K562 (cell line): ENCODE results near the gene DAO. TPM values are rescaled to one million over a fixed set of nuclear protein-coding genes. Genes with fewer than 3 reads are reported as not detected.

Experiments
- ATAC-seq: fragments of 200-7000 bp; cut with Tn5 transposase; 3 replicates; pipeline ENCODE4 v1.9.1; 2020; ENCODE audit warnings: moderate library complexity
- BruUV-seq: library from RNA; stranded (reverse); fragments of 400-500 nt; replicated peaks from 2 replicates; lab custom pipeline; 2021; lab: Mats Ljungman, UMichigan
- CTCF ChIA-PET: fragments of 300-600 bp; formaldehyde crosslinking; extraction: SDS; loops from one replicate; lab custom pipeline; 2021; ENCODE audit warnings: low intra/inter-chr PET ratio; lab: Yijun Ruan, JAX
- POLR2A ChIA-PET: fragments of 300-600, 350-650 bp; sonication (Branson Sonifier 250); formaldehyde crosslinking; extraction: SDS; loops from one replicate; lab custom pipeline; 2021; ENCODE audit warnings: antibody characterized with exemption, inconsistent platforms; lab: Yijun Ruan, JAX
- DNase-seq, 4 experiments: peaks; one replicate each; pipeline versions ENCODE4 v3.0.0 to v3.0.0-alpha.2; 2011 to 2018; ENCODE audit warnings: low spot score in 3 of 4, mixed read lengths in 3 of 4; ENCODE audit errors: extremely low read depth in 1 of 4
- FAIRE-seq: peaks from 2 replicates; lab custom pipeline; 2011; peaks lifted over from hg19 to GRCh38; lab: Jason Lieb, UNC
- H2AFZ ChIP-seq: 2 replicates; pipeline ENCODE4 v1.6.0; 2011; ENCODE audit warnings: low read depth, low read length, control low read depth, inconsistent platforms
- H3K27ac ChIP-seq: fragments of 200-600 bp; 3 replicates; pipeline ENCODE4 v1.8.0; 2011; ENCODE audit warnings: low read depth, mild to moderate bottlenecking, control low read depth, inconsistent platforms, low read length, moderate library complexity, mixed read lengths; ENCODE audit errors: extremely low read depth
- H3K27me3 ChIP-seq, 2 experiments: fragments of 300-600 bp in 1 of 2; 2 replicates in 1 of 2; 3 replicates in 1 of 2; pipeline versions ENCODE4 v1.6.0 to v1.8.0; 2011; ENCODE audit warnings: inconsistent platforms in 2 of 2, low read length in 2 of 2, mild to moderate bottlenecking in 1 of 2, mixed read lengths in 1 of 2, moderate library complexity in 1 of 2; ENCODE audit not compliant: control insufficient read depth in 2 of 2, insufficient read depth in 2 of 2
- H3K36me3 ChIP-seq: fragments of 300-600 bp; 3 replicates; pipeline ENCODE4 v1.8.0; 2011; ENCODE audit warnings: mild to moderate bottlenecking, low read length, inconsistent platforms; ENCODE audit not compliant: control insufficient read depth, insufficient read depth
- H3K4me1 ChIP-seq, 2 experiments: fragments of 200-600 bp in 1 of 2; replicated peaks in 1 of 2; 2 replicates in 1 of 2; 3 replicates in 1 of 2; pipeline versions ENCODE4 v1.5.1 to v1.8.0; 2011; ENCODE audit warnings: inconsistent platforms in 2 of 2, low read length in 2 of 2, mild to moderate bottlenecking in 1 of 2, mixed read lengths in 1 of 2, moderate library complexity in 1 of 2; ENCODE audit not compliant: control insufficient read depth in 2 of 2, insufficient read depth in 2 of 2
- H3K4me2 ChIP-seq: 2 replicates; pipeline ENCODE4 v1.6.1; 2011; ENCODE audit warnings: low read length, control low read depth, inconsistent platforms, mixed read lengths; ENCODE audit not compliant: insufficient read depth
- H3K4me3 ChIP-seq: fragments of 200-600 bp; sonication (generic), shearing (Covaris generic); 2 replicates; pipeline ENCODE4 v1.5.1; 2016; ENCODE audit warnings: control low read depth, inconsistent platforms
- H3K79me2 ChIP-seq: fragments of 200-600 bp; 3 replicates; pipeline ENCODE4 v1.8.0; 2011; ENCODE audit warnings: low read length, inconsistent platforms; ENCODE audit not compliant: control insufficient read depth, insufficient read depth
- H3K9ac ChIP-seq, 2 experiments: 2 replicates each; pipeline versions ENCODE4 v1.6.0 to v1.6.1; 2011; ENCODE audit warnings: low read depth in 2 of 2, low read length in 2 of 2, control low read depth in 1 of 2, inconsistent platforms in 1 of 2, mild to moderate bottlenecking in 1 of 2, mixed read lengths in 1 of 2; ENCODE audit not compliant: insufficient read depth in 1 of 2
- H3K9me1 ChIP-seq: one replicate; pipeline ENCODE4 v1.6.0; 2011; ENCODE audit warnings: inconsistent platforms, mild to moderate bottlenecking, low read length, moderate library complexity; ENCODE audit not compliant: control insufficient read depth, insufficient read depth
- H3K9me3 ChIP-seq: replicated peaks from 2 replicates; pipeline ENCODE4 v1.5.1; 2011; ENCODE audit warnings: low read depth, low read length, inconsistent platforms; ENCODE audit not compliant: control insufficient read depth, insufficient read depth
- H4K20me1 ChIP-seq: replicated peaks from 2 replicates; pipeline ENCODE4 v1.6.1; 2011; ENCODE audit warnings: low read length, inconsistent platforms, mixed read lengths; ENCODE audit not compliant: control insufficient read depth, insufficient read depth
- ASH1L ChIP-seq: fragments of 450-650 bp; IDR thresholded peaks from 2 replicates; pipeline ENCODE4 v1.6.1; 2018; ENCODE audit warnings: borderline replicate concordance, mild to moderate bottlenecking, low read depth; ENCODE audit not compliant: partially characterized antibody
- ATF1 ChIP-seq, 2 experiments: fragments of 450-650 bp in 1 of 2; IDR thresholded peaks; 2 replicates each; pipeline ENCODE4 v1.6.1; 2016; ENCODE audit warnings: missing compliant biosample characterization in 1 of 2, missing genetic modification characterization in 1 of 2
- BACH1 ChIP-seq: fragments of 200-800 bp; sonication (Bioruptor generic); IDR thresholded peaks from 2 replicates; pipeline ENCODE4 v1.6.1; 2016; ENCODE audit warnings: missing genetic modification characterization, missing compliant biosample characterization
- BCOR ChIP-seq: fragments of 450-650 bp; IDR thresholded peaks from 2 replicates; pipeline ENCODE4 v1.6.1; 2016
- JUN ChIP-seq, 2 experiments: sonication (generic) in 1 of 2; formaldehyde crosslinking in 1 of 2; IDR thresholded peaks; 2 replicates each; pipeline versions ENCODE4 v1.6.1 to v1.8.0; 2012 to 2022; ENCODE audit warnings: borderline replicate concordance in 2 of 2, mild to moderate bottlenecking in 2 of 2, improper control_type of control experiment in 1 of 2, low read depth in 1 of 2, low read length in 1 of 2, missing genetic modification reagents in 1 of 2
- KDM2B ChIP-seq: fragments of 250-450 bp; sonication (Bioruptor Pico); IDR thresholded peaks from 2 replicates; pipeline ENCODE4 v1.8.0; 2021; ENCODE audit warnings: mild to moderate bottlenecking, moderate library complexity
- KDM4B ChIP-seq, 2 experiments: fragments of 450-650 bp in 1 of 2; sonication (generic) in 1 of 2; IDR thresholded peaks; 2 replicates each; pipeline ENCODE4 v1.6.1; 2016 to 2017; ENCODE audit warnings: borderline replicate concordance in 2 of 2, antibody characterized with exemption in 1 of 2, low read depth in 1 of 2, mild to moderate bottlenecking in 1 of 2
- MIER1 ChIP-seq: fragments of 450-650 bp; IDR thresholded peaks from 2 replicates; pipeline ENCODE4 v1.6.1; 2016; ENCODE audit warnings: antibody characterized with exemption, mild to moderate bottlenecking, low read depth
- NR2C2 ChIP-seq, 2 experiments: fragments of 200-800 bp in 1 of 2; sonication (Bioruptor generic) in 1 of 2; sonication (generic) in 1 of 2; formaldehyde crosslinking in 1 of 2; IDR thresholded peaks; 2 replicates each; pipeline versions ENCODE4 v1.6.1 to v1.8.0; 2016 to 2022; ENCODE audit warnings: mild to moderate bottlenecking in 1 of 2, missing compliant biosample characterization in 1 of 2, missing genetic modification characterization in 1 of 2, missing genetic modification reagents in 1 of 2
- NR4A1 ChIP-seq, 2 experiments: fragments of 250-450 bp in 1 of 2; fragments of 450-650 bp in 1 of 2; sonication (Bioruptor Pico) in 1 of 2; IDR thresholded peaks; 2 replicates each; pipeline versions ENCODE4 v1.4.0 to v1.6.1; 2016 to 2020; ENCODE audit warnings: mild to moderate bottlenecking in 2 of 2, missing compliant biosample characterization in 1 of 2, missing genetic modification characterization in 1 of 2, moderate library complexity in 1 of 2
- TBL1XR1 ChIP-seq, 2 experiments: IDR thresholded peaks; 2 replicates each; pipeline ENCODE4 v1.6.1; 2012; ENCODE audit warnings: improper control_type of control experiment in 2 of 2, low read length in 2 of 2, mild to moderate bottlenecking in 1 of 2
- ZNF785 ChIP-seq: fragments of 250-450 bp; sonication (Bioruptor Pico); IDR thresholded peaks from 2 replicates; pipeline ENCODE4 v1.4.0; 2020; ENCODE audit warnings: mild to moderate bottlenecking
- WGBS: fragments of 100-300 bp; shearing (Covaris generic); methylation state at CpG from one replicate; pipeline ENCODE4 v1.1.6; 2016; ENCODE audit warnings: low coverage, mixed read lengths; ENCODE audit not compliant: insufficient coverage; ENCODE audit errors: missing lambda C conversion rate; 5-methylcytosine and 5-hydroxymethylcytosine counted together
- in situ Hi-C: fragments of 300-500 bp; cut with MboI; formaldehyde crosslinking; loops from 4 replicates; pipeline ENCODE4 v1.15.0; 2018; ENCODE audit warnings: inconsistent platforms, mixed read lengths
- intact Hi-C: fragments of 100-400 bp; cut with micrococcal nuclease; formaldehyde crosslinking; loops from 2 replicates; pipeline ENCODE4 v1.14.2; 2022
- polyA plus RNA-seq, 8 experiments: library from polyadenylated mRNA; depleted of rRNA in 4 of 8; stranded (reverse) in 5 of 8; unstranded in 3 of 8; fragments of >200 nt; fragmentation: Nextera tagmentation in 2 of 8; fragmentation: Illumina TruSeq in 1 of 8; extraction: Ambion mirVana in 2 of 8; extraction: Trizol in 1 of 8; gene quantifications; 2 replicates each; pipeline versions ENCODE4 v1.2.1 to v1.2.3, GENCODE V29; 2011 to 2014; ENCODE audit warnings: inconsistent platforms in 1 of 8, missing spikeins in 1 of 8
- total RNA-seq, 7 experiments: library from RNA; depleted of rRNA in 6 of 7; stranded (reverse); fragments of >200 nt in 6 of 7; fragmentation: Illumina TruSeq in 2 of 7; extraction: Trizol in 2 of 7; gene quantifications; 2 replicates each; pipeline versions ENCODE4 v1.2.1 to v1.2.3, GENCODE V29; 2011 to 2021; ENCODE audit warnings: low replicate concordance in 1 of 7
- TF ChIP-seq, protein P1 (sequence below): IDR thresholded peaks from 2 replicates; pipeline ENCODE4 v1.6.1; 2011; ENCODE audit not compliant: insufficient read length; ENCODE audit errors: extremely low read depth
- TF ChIP-seq, protein P2 (sequence below): fragments of 250-450 bp; sonication (Bioruptor Pico); IDR thresholded peaks from 2 replicates; pipeline ENCODE4 v1.4.0; 2020
- TF ChIP-seq, protein P3 (sequence below): fragments of 450-650 bp; formaldehyde crosslinking; IDR thresholded peaks from 2 replicates; pipeline ENCODE4 v1.4.0; 2022; ENCODE audit warnings: missing genetic modification characterization

The DAO gene
- total and polyA plus RNA-seq, 9 of the 15 experiments (the other 6 are each of a cell fraction or from before 2014, with no cell fraction given): not detected

DNA sequence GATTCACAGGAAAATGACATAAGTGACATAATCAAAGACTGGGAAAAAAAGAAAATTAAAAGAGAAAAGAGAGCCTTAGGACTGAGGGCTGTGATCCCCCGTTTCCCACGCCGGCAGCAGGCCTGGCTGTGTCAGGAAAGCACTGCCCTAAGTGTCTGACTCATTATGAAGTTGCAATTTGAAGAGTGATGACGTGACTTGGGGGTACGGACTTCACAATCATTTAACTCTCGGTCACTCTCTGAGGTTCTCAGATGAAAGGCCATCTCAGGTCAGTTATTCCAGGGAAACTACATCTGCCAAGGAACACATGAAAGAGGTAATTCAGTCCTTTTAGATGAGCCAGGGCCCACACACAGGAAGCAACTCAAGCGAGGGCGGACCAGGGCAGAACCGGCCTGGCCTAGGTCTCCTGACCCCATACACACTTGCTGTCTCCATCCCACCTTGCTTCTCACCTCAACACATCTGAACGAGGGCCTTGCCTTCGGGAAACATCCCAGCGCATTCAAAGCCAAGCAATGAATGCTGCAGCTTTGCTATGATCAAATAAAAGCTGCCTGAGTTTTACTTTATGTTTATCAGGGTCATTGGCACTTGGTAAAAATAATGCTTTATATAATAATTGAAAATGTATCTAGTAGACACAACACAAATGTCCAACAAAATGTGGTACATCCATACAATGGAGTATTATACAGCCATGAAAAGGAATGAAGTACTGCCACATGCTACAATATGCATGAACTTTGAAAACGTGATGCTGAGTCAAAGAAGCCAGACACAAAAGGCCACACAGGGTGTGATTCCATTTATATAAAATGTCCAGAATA lies 25.2 kb upstream of the DAO start:
- no peak overlapping the region for H3K4me3 ChIP-seq
- ATAC-seq: no peak
- H3K27me3 ChIP-seq: peaks cover 0 to 6% of the 10 kb centered on the region in 2 experiments; a peak in 1 of 5 replicates
- no TSS peak for BruUV-seq
- no peaks in the 10 kb centered on the region; the same call in 2 of the 3 replicates for H3K36me3 ChIP-seq
- FAIRE-seq: peak; percentile 64
- H2AFZ ChIP-seq: no peak overlapping the region
- CTCF ChIA-PET: interaction anchor here (1.2 kb wide), 1 partner anchor 190 kb away, joined by 4 read pairs; no protein-coding TSS in a partner anchor
- H3K4me2 ChIP-seq: peak overlapping the region; percentile 65
- 57% methylated on average over 13 of the region's 13 CpGs for WGBS
- POLR2A ChIA-PET: no interaction called here
- peak in 2 of 4 experiments; percentile 38 to 54 for DNase-seq
- H3K9me3 ChIP-seq: no peaks in the 10 kb centered on the region; the same call in 1 of the 2 replicates
- H4K20me1 ChIP-seq: 0 out of 2 replicates have a peak, but pooled peaks cover 13% of the 10 kb centered on the region
- H3K4me1 ChIP-seq: peaks cover 37 to 38% of the 10 kb centered on the region in 2 experiments
- no peaks in the 10 kb centered on the region for H3K9me1 ChIP-seq
- in situ Hi-C loops (no loop called here), intact Hi-C loops (loop anchor here (5.0 to 10.0 kb wide), 3 partner anchors 32 to 730 kb away; partner anchors contain the start of genes ISCU, SART3 and WSCD2)
- peak overlapping the region; percentile 67; the same call in 2 of the 3 replicates for H3K27ac ChIP-seq
- peak overlapping the region in 1 of 2 experiments; percentile 20; a peak in 1 of 4 replicates for H3K9ac ChIP-seq
- peaks cover 11% of the 10 kb centered on the region; the same call in 2 of the 3 replicates for H3K79me2 ChIP-seq
- TF ChIP-seq KDM2B (CRISPR knock-in tag): no peak
- no peak for TF ChIP-seq NR4A1 (CRISPR knock-in tag; IDR thresholded peaks at IDR 0.05)
- no peak for TF ChIP-seq NR4A1 (tag; IDR thresholded peaks at IDR 0.05)
- no peak for TF ChIP-seq KDM4B (IDR thresholded peaks at IDR 0.05; ENCODE audit: borderline replicate concordance in 2 of 2, low read depth in 1 of 2)
- 0 out of 2 replicates have a peak, but pooled peaks have one; percentile 17 for TF ChIP-seq MIER1
- TF ChIP-seq BCOR: peak; percentile 98
- TF ChIP-seq, protein P1, sequence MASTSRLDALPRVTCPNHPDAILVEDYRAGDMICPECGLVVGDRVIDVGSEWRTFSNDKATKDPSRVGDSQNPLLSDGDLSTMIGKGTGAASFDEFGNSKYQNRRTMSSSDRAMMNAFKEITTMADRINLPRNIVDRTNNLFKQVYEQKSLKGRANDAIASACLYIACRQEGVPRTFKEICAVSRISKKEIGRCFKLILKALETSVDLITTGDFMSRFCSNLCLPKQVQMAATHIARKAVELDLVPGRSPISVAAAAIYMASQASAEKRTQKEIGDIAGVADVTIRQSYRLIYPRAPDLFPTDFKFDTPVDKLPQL: no peak
- TF ChIP-seq, protein P2, sequence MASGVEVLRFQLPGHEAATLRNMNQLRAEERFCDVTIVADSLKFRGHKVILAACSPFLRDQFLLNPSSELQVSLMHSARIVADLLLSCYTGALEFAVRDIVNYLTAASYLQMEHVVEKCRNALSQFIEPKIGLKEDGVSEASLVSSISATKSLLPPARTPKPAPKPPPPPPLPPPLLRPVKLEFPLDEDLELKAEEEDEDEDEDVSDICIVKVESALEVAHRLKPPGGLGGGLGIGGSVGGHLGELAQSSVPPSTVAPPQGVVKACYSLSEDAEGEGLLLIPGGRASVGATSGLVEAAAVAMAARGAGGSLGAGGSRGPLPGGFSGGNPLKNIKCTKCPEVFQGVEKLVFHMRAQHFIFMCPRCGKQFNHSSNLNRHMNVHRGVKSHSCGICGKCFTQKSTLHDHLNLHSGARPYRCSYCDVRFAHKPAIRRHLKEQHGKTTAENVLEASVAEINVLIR (CRISPR knock-in tag): 0 out of 2 replicates have a peak, but pooled peaks have one; percentile 25
- peak; percentile 34; the same call in 1 of the 2 replicates for TF ChIP-seq BACH1 (tag)
- no peak for TF ChIP-seq ZNF785 (CRISPR knock-in tag)
- TF ChIP-seq NR2C2 (CRISPR knock-in tag; IDR thresholded peaks at IDR 0.05): no peak
- 0 out of 2 replicates have a peak, but pooled peaks have one; percentile 43 for TF ChIP-seq NR2C2 (tag; IDR thresholded peaks at IDR 0.05)
- TF ChIP-seq JUN (IDR thresholded peaks at IDR 0.05; ENCODE audit: borderline replicate concordance, low read depth, low read length): 0 out of 2 replicates have a peak, but pooled peaks have one; percentile 47
- TF ChIP-seq JUN (CRISPR knock-in tag; IDR thresholded peaks at IDR 0.05; ENCODE audit: borderline replicate concordance): no peak
- no peak for TF ChIP-seq TBL1XR1 (IDR thresholded peaks at IDR 0.05; ENCODE audit: low read length in 2 of 2)
- TF ChIP-seq, protein P3, sequence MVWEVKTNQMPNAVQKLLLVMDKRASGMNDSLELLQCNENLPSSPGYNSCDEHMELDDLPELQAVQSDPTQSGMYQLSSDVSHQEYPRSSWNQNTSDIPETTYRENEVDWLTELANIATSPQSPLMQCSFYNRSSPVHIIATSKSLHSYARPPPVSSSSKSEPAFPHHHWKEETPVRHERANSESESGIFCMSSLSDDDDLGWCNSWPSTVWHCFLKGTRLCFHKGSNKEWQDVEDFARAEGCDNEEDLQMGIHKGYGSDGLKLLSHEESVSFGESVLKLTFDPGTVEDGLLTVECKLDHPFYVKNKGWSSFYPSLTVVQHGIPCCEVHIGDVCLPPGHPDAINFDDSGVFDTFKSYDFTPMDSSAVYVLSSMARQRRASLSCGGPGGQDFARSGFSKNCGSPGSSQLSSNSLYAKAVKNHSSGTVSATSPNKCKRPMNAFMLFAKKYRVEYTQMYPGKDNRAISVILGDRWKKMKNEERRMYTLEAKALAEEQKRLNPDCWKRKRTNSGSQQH (CRISPR knock-in tag): no peak
- no peak for TF ChIP-seq ATF1 (CRISPR knock-in tag; IDR thresholded peaks at IDR 0.05)
- TF ChIP-seq ATF1 (tag; IDR thresholded peaks at IDR 0.05): peak; percentile 52
- TF ChIP-seq ASH1L: peak; percentile 7
